Measurements from ENCODE around the gene ZNF219.

DNA sequence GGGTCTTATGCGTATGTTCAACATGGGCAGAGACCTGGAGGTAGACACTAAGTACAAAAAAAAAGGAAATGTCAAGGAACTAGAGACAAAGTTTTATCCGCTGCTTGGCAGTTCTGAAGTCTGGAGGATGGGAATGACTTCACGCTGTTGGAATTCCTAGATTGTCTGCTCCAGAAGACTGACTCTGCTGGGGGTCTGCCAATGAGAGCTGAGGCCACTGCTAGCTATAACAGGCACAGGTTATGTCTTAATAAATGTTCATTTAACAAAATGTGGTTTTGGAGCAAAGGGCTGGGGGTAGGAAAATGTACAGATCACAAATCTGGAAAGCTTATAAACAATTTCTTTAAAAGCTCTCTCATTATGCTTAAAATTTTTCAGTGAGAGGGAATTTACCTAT, 35.0 kb downstream of the ZNF219 start:
- TF ChIP-seq CTCF (IDR thresholded peaks at IDR 0.05 in 8 of 11, conservative IDR thresholded peaks at IDR 0.05 in 3 of 11) (no peak), POLR2A (IDR thresholded peaks at IDR 0.05) (no peak), POLR2AphosphoS5 (IDR thresholded peaks at IDR 0.05) (no peak)
